ENCODE measurements around the gene IQCF5. TPM values are rescaled to one million over a fixed set of nuclear protein-coding genes. Genes with fewer than 3 reads are reported as not detected.

The IQCF5 gene
- total RNA-seq, 1 experiment from 2014 or later = not detected

DNA sequence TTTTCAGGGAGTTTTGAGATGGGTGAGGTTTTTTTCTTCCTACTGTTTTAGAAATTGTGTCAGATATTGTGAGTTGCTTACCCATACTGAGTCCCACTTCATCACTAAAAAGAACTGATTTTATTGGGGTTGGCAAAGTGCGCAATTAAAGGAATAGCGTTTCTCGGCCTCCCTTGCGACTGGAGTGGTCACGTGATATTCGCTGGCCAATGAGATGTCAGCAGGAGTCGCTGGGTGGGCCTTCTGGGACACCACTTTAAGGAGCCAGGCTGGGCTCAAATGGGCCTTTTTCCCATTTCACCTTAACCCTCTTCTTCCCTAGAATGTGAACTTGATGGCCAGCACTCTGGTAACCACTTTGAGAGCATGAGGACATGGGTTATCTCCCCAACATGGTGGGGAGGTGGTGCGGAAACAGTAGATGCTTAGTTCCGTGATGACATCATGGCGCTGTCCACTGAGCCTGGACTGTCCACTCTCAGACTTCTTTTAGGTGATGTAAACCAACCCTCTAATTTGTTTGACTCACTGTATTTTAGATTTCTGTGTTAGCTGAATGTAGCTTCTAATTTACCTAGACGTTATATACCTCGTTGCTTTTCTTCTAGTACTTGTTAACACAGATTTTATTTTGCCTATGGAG, 13.2 kb upstream of the IQCF5 start:
- Histone ChIP-seq H3K4me2 (ENCODE audit: insufficient read depth, insufficient read length, low read length) (no peak overlapping the region), H2BK5ac (ENCODE audit: insufficient read length, low read length) (no peak overlapping the region), H3K27me3 (ENCODE audit: insufficient read depth, low read length) (no peaks in the 10 kb centered on the region), H3K9ac (ENCODE audit: extremely low read depth, insufficient read length, low read length) (no peak overlapping the region), H2BK120ac (ENCODE audit: low read depth, low read length, poor library complexity, severe bottlenecking) (no peak overlapping the region), H3K79me1 (ENCODE audit: insufficient read depth, low read depth, low read length, poor library complexity, severe bottlenecking) (no peaks in the 10 kb centered on the region), H3K27ac (ENCODE audit: insufficient read length, low read depth, low read length) (no peak overlapping the region), H2AFZ (ENCODE audit: low read length) (no peak overlapping the region), H2BK20ac (ENCODE audit: low read depth, low read length, poor library complexity, severe bottlenecking) (no peak overlapping the region), H3K56ac (ENCODE audit: insufficient read length, low read depth, low read length) (no peak overlapping the region), H3K18ac (ENCODE audit: insufficient read length, low read depth, low read length) (no peak overlapping the region), H4K5ac (ENCODE audit: insufficient read length, low read depth, low read length) (no peak overlapping the region), H3K4me1 (ENCODE audit: insufficient read depth, low read length) (no peaks in the 10 kb centered on the region), H4K91ac (ENCODE audit: insufficient read length, low read depth, low read length) (no peak overlapping the region), H3K23ac (ENCODE audit: insufficient read length, low read depth, low read length) (no peak overlapping the region), H3K9me3 (ENCODE audit: control insufficient read depth, low read depth, low read length) (no peaks in the 10 kb centered on the region), H3K4ac (ENCODE audit: low read depth, low read length) (no peak overlapping the region), H3K14ac (ENCODE audit: insufficient read depth, low read length) (no peak overlapping the region), H2AK5ac (ENCODE audit: insufficient read length, low read length) (no peak overlapping the region), H4K20me1 (ENCODE audit: control insufficient read depth, insufficient read depth, insufficient read length) (no peaks in the 10 kb centered on the region), H2BK15ac (ENCODE audit: low read depth, low read length) (no peak overlapping the region), H4K8ac (replicated peaks; ENCODE audit: insufficient read length, low read depth, low read length) (no peak overlapping the region), H2BK12ac (ENCODE audit: insufficient read length, low read depth, low read length) (no peak overlapping the region), H3K79me2 (ENCODE audit: insufficient read depth, low read length) (no peaks in the 10 kb centered on the region), H3T11ph (ENCODE audit: low read length) (no peak overlapping the region), H3K23me2 (ENCODE audit: insufficient read length, low read depth, low read length, poor library complexity, severe bottlenecking) (no peaks in the 10 kb centered on the region)
- Mint-ChIP-seq H3K4me1 (peaks cover 8 to 11% of the 10 kb centered on the region in 2 experiments), H3K9me3 (no peaks in the 10 kb centered on the region; a peak in 1 of 5 replicates), H3K4me3 (no peak overlapping the region), H3K36me3 (ENCODE audit: insufficient read depth in 1 of 3, low read depth in 3 of 3) (no peaks in the 10 kb centered on the region), H3K27me3 (ENCODE audit: low read depth) (peaks cover 3% of the 10 kb centered on the region), H3K27ac (no peak overlapping the region)
- WGBS (ENCODE audit: extremely low coverage, insufficient read length, low lambda C conversion rate) = no CpG with 5 or more reads among the region's 12 CpGs
- TF ChIP-seq, protein P1, sequence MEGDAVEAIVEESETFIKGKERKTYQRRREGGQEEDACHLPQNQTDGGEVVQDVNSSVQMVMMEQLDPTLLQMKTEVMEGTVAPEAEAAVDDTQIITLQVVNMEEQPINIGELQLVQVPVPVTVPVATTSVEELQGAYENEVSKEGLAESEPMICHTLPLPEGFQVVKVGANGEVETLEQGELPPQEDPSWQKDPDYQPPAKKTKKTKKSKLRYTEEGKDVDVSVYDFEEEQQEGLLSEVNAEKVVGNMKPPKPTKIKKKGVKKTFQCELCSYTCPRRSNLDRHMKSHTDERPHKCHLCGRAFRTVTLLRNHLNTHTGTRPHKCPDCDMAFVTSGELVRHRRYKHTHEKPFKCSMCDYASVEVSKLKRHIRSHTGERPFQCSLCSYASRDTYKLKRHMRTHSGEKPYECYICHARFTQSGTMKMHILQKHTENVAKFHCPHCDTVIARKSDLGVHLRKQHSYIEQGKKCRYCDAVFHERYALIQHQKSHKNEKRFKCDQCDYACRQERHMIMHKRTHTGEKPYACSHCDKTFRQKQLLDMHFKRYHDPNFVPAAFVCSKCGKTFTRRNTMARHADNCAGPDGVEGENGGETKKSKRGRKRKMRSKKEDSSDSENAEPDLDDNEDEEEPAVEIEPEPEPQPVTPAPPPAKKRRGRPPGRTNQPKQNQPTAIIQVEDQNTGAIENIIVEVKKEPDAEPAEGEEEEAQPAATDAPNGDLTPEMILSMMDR (conservative IDR thresholded peaks at IDR 0.05) = no peak
- no peak for DNase-seq

Data from H9 (cell line).